SJSA1 (cell line): ENCODE results near the gene RAPGEF3. TPM values are rescaled to one million over a fixed set of nuclear protein-coding genes. Genes with fewer than 3 reads are reported as not detected.

Experiments used
- DNase-seq, 2 experiments: peaks; one replicate each; pipeline ENCODE4 v3.0.0-alpha.2; 2015 to 2020; ENCODE audit warnings: low spot score in 2 of 2, low read depth in 1 of 2
- H3K27ac ChIP-seq: fragments of 250-450 bp; sonication (Bioruptor Pico); 2 replicates; pipeline ENCODE4 v1.5.1; 2020; ENCODE audit warnings: mild to moderate bottlenecking, moderate library complexity
- H3K27me3 ChIP-seq: fragments of 250-450 bp; sonication (Bioruptor Pico); replicated peaks from 2 replicates; pipeline ENCODE4 v1.5.1; 2020; ENCODE audit warnings: mild to moderate bottlenecking, moderate library complexity
- H3K36me3 ChIP-seq: fragments of 250-450 bp; sonication (Bioruptor Pico); 2 replicates; pipeline ENCODE4 v1.5.1; 2020; ENCODE audit warnings: mild to moderate bottlenecking
- H3K4me1 ChIP-seq: fragments of 250-450 bp; sonication (Bioruptor Pico); replicated peaks from 2 replicates; pipeline ENCODE4 v1.6.1; 2021; ENCODE audit warnings: mild to moderate bottlenecking
- H3K4me3 ChIP-seq: fragments of 250-450 bp; sonication (Bioruptor Pico); 2 replicates; pipeline ENCODE4 v1.5.1; 2020; ENCODE audit warnings: mild to moderate bottlenecking
- H3K9me3 ChIP-seq: fragments of 250-450 bp; sonication (Bioruptor Pico); replicated peaks from 2 replicates; pipeline ENCODE4 v1.5.1; 2020; ENCODE audit warnings: mild to moderate bottlenecking
- total RNA-seq: library from RNA; depleted of rRNA; stranded (reverse); fragments of >200 nt; shearing (Covaris generic); gene quantifications from 2 replicates; pipeline ENCODE4 v1.2.3, GENCODE V29; 2014

RAPGEF3 gene
- total RNA-seq, 1 experiment from 2014 or later = 1.1 TPM

- Histone ChIP-seq H3K27me3 (no peaks in the 10 kb centered on the region), H3K36me3 (no peaks in the 10 kb centered on the region), H3K4me3 (no peak overlapping the region), H3K4me1 (peaks cover 15% of the 10 kb centered on the region), H3K9me3 (no peaks in the 10 kb centered on the region), H3K27ac (no peak overlapping the region)
- peak; percentile 38 to 59 for DNase-seq
Measured at GRCh38 chr12:47742253-47742825, 16.3 kb downstream of the RAPGEF3 start.

GRCh38 chr12:47741340-47741703 lies 17.4 kb downstream of the RAPGEF3 start:
- Histone ChIP-seq H3K27me3 (no peaks in the 10 kb centered on the region), H3K36me3 (no peaks in the 10 kb centered on the region), H3K4me3 (no peak overlapping the region), H3K4me1 (peaks cover 25% of the 10 kb centered on the region), H3K27ac (no peak overlapping the region), H3K9me3 (no peaks in the 10 kb centered on the region)
- DNase-seq = peak; percentile 62 to 84

GRCh38 chr12:47740606-47741339 lies 17.9 kb downstream of the RAPGEF3 start:
- H3K27me3 ChIP-seq = no peaks in the 10 kb centered on the region
- no peak for DNase-seq
- no peaks in the 10 kb centered on the region for H3K9me3 ChIP-seq
- peaks cover 31% of the 10 kb centered on the region for H3K4me1 ChIP-seq
- H3K4me3 ChIP-seq = no peak overlapping the region
- H3K36me3 ChIP-seq = no peaks in the 10 kb centered on the region
- no peak overlapping the region for H3K27ac ChIP-seq

- H3K9me3 ChIP-seq = no peaks in the 10 kb centered on the region
- no peak for DNase-seq
- no peaks in the 10 kb centered on the region for H3K36me3 ChIP-seq
- H3K4me1 ChIP-seq = peaks cover 34% of the 10 kb centered on the region
- no peak overlapping the region for H3K27ac ChIP-seq
- no peaks in the 10 kb centered on the region for H3K27me3 ChIP-seq
- H3K4me3 ChIP-seq = no peak overlapping the region
Measured at GRCh38 chr12:47739979-47740378, 18.7 kb downstream of the RAPGEF3 start.

GRCh38 chr12:47739297-47739696 lies 19.4 kb downstream of the RAPGEF3 start:
- Histone ChIP-seq H3K4me1 (peaks cover 34% of the 10 kb centered on the region), H3K9me3 (no peaks in the 10 kb centered on the region), H3K4me3 (no peak overlapping the region), H3K36me3 (no peaks in the 10 kb centered on the region), H3K27ac (no peak overlapping the region), H3K27me3 (no peaks in the 10 kb centered on the region)
- no peak for DNase-seq

- Histone ChIP-seq H3K4me1 (peaks cover 34% of the 10 kb centered on the region), H3K36me3 (no peaks in the 10 kb centered on the region), H3K27ac (no peak overlapping the region), H3K4me3 (no peak overlapping the region), H3K27me3 (no peaks in the 10 kb centered on the region), H3K9me3 (no peaks in the 10 kb centered on the region)
- no peak for DNase-seq
Measured at GRCh38 chr12:47737936-47738594, 20.6 kb downstream of the RAPGEF3 start.

- Histone ChIP-seq H3K4me3 (no peak overlapping the region), H3K36me3 (no peaks in the 10 kb centered on the region), H3K4me1 (peaks cover 34% of the 10 kb centered on the region), H3K27ac (no peak overlapping the region), H3K9me3 (no peaks in the 10 kb centered on the region), H3K27me3 (no peaks in the 10 kb centered on the region)
- no peak for DNase-seq
Measured at GRCh38 chr12:47736877-47737676, 21.6 kb downstream of the RAPGEF3 start.

GRCh38 chr12:47736216-47736615 lies 22.5 kb downstream of the RAPGEF3 start:
- Histone ChIP-seq H3K4me3 (no peak overlapping the region), H3K4me1 (peaks cover 29% of the 10 kb centered on the region), H3K36me3 (no peaks in the 10 kb centered on the region), H3K27me3 (no peaks in the 10 kb centered on the region), H3K9me3 (no peaks in the 10 kb centered on the region), H3K27ac (no peak overlapping the region)
- DNase-seq = no peak

GRCh38 chr12:47735649-47736048 lies 23.0 kb downstream of the RAPGEF3 start:
- Histone ChIP-seq H3K4me3 (no peak overlapping the region), H3K9me3 (no peaks in the 10 kb centered on the region), H3K4me1 (peaks cover 23% of the 10 kb centered on the region), H3K27me3 (no peaks in the 10 kb centered on the region), H3K27ac (no peak overlapping the region), H3K36me3 (no peaks in the 10 kb centered on the region)
- DNase-seq = no peak

- no peak for DNase-seq
- H3K4me3 ChIP-seq = no peak overlapping the region
- H3K36me3 ChIP-seq = no peaks in the 10 kb centered on the region
- H3K9me3 ChIP-seq = no peaks in the 10 kb centered on the region
- H3K4me1 ChIP-seq = peaks cover 29% of the 10 kb centered on the region
- no peak overlapping the region for H3K27ac ChIP-seq
- no peaks in the 10 kb centered on the region for H3K27me3 ChIP-seq
Measured at GRCh38 chr12:47734725-47735480, 23.8 kb downstream of the RAPGEF3 start.

- Histone ChIP-seq H3K4me3 (no peak overlapping the region), H3K9me3 (no peaks in the 10 kb centered on the region)
Measured at GRCh38 chr12:47733142-47733541, 25.5 kb downstream of the RAPGEF3 start.

GRCh38 chr12:47732504-47732903 lies 26.2 kb downstream of the RAPGEF3 start:
- Histone ChIP-seq H3K27ac (no peak overlapping the region), H3K9me3 (no peaks in the 10 kb centered on the region), H3K4me3 (no peak overlapping the region), H3K4me1 (peaks cover 44% of the 10 kb centered on the region), H3K27me3 (no peaks in the 10 kb centered on the region), H3K36me3 (no peaks in the 10 kb centered on the region)
- DNase-seq = no peak

More at GRCh38 chr12:47733142-47733541, 25.5 kb downstream of the RAPGEF3 start:
- H3K27ac ChIP-seq = no peak overlapping the region
- H3K4me1 ChIP-seq = peaks cover 46% of the 10 kb centered on the region
- H3K27me3 ChIP-seq = no peaks in the 10 kb centered on the region
- DNase-seq = no peak
- no peaks in the 10 kb centered on the region for H3K36me3 ChIP-seq

- H3K9me3 ChIP-seq = no peaks in the 10 kb centered on the region
- no peaks in the 10 kb centered on the region for H3K27me3 ChIP-seq
- H3K36me3 ChIP-seq = no peaks in the 10 kb centered on the region
- no peak overlapping the region for H3K27ac ChIP-seq
- DNase-seq = no peak
- no peak overlapping the region for H3K4me3 ChIP-seq
- peaks cover 36% of the 10 kb centered on the region for H3K4me1 ChIP-seq
Measured at GRCh38 chr12:47731723-47732122, 27.0 kb downstream of the RAPGEF3 start.
